ENCODE data around the gene ALPK3.

GRCh38 chr15:84890670-84891162 is 73.6 kb downstream of the ALPK3 start:
- TF ChIP-seq POLR2AphosphoS5 (IDR thresholded peaks at IDR 0.05): no peak
- TF ChIP-seq, protein P1, sequence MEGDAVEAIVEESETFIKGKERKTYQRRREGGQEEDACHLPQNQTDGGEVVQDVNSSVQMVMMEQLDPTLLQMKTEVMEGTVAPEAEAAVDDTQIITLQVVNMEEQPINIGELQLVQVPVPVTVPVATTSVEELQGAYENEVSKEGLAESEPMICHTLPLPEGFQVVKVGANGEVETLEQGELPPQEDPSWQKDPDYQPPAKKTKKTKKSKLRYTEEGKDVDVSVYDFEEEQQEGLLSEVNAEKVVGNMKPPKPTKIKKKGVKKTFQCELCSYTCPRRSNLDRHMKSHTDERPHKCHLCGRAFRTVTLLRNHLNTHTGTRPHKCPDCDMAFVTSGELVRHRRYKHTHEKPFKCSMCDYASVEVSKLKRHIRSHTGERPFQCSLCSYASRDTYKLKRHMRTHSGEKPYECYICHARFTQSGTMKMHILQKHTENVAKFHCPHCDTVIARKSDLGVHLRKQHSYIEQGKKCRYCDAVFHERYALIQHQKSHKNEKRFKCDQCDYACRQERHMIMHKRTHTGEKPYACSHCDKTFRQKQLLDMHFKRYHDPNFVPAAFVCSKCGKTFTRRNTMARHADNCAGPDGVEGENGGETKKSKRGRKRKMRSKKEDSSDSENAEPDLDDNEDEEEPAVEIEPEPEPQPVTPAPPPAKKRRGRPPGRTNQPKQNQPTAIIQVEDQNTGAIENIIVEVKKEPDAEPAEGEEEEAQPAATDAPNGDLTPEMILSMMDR (IDR thresholded peaks at IDR 0.05): no peak
- no peak for TF ChIP-seq POLR2A (IDR thresholded peaks at IDR 0.05)

All from suprapubic skin (tissue), 4 donors.